ENCODE measurements around the gene AP3B1.

DNA sequence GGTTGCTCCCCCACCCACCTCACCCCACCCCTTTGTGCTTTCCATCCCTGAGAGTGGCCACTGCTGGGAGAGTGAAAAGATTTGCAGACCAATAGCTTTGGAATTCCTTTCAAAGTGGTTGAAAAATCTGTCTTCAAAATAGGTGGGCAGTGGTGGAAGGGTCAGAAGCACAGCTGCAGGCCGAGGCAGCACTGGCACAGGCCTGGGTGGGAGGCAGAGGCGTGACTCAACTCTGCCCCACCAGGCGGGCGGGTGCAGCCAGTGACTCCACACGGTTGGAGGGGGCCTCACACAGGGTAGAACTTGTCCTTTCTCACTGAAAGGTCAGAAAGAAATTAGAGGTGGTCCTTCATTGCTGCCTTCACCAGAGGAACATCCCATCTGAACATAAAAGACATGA lies 303.4 kb downstream of the AP3B1 start:
- TF ChIP-seq CTCF (IDR thresholded peaks at IDR 0.05) (no peak), EZH2 (IDR thresholded peaks at IDR 0.05; ENCODE audit: borderline replicate concordance, insufficient read depth, low read depth, low read length, poor library complexity, severe bottlenecking) (no peak)
